A375 (cell line): ENCODE measurements around the gene EMB. TPM values are rescaled to one million over a fixed set of nuclear protein-coding genes. Genes with fewer than 3 reads are reported as not detected.

Source experiments
- total RNA-seq: library from RNA; depleted of rRNA; stranded (reverse); fragments of >200 nt; shearing (Covaris generic); gene quantifications from 2 replicates; pipeline ENCODE4 v1.2.3, GENCODE V29; 2014; rRNA removed

Gene EMB, protein sequence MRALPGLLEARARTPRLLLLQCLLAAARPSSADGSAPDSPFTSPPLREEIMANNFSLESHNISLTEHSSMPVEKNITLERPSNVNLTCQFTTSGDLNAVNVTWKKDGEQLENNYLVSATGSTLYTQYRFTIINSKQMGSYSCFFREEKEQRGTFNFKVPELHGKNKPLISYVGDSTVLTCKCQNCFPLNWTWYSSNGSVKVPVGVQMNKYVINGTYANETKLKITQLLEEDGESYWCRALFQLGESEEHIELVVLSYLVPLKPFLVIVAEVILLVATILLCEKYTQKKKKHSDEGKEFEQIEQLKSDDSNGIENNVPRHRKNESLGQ
- total RNA-seq: 19.6 and 20.8 TPM in 2 replicates

DNA sequence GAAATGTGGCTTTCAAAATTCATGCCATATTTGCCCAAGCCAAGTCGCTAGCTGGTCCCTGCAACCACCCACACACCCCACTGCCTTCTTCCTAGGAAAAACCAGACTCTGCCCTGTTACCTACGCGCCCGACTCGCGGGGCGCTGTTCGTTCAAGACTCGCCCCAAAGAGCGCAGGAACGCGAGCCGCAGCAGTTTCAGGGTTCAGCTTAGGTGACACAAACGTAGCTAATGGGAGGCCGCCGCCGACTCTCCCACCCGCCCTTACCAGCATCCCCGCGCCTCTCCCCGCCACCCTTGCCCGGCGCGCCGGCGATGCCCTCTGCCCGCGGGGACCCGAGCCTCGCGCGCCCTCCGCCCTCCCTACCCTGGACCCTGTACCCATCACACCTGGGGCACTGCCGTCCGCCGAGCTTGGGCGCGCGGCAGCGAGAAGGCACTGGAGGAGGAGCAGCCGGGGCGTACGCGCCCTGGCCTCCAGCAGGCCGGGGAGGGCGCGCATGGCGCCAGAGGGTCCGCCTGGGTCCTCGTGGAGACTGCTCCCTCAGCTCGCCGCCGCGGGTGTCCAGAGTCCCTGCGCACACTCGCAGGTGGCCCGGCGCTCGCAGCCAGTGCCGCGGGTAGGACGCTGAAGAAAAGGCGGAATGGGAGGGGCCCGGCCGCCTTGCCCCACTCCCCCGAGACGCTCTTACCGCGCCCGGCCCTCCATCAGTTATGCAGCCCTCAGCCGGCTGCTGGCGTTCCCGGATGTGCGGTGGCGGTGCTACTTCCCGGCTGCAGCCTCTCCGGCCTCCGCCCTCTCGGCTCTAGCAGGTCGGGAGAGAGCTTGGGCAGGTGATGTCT lies at the start of gene EMB:
TSS of gene EMB (minus strand) at position 638 of the 842 bp plus-strand sequence. CDS start at position 501, 137 bp downstream.

Other genes starting within 250 kb of the EMB start
- 18.1 and 19.8 TPM in 2 replicates for gene PARP8, start 225.3 kb upstream of the EMB start, total RNA-seq